Astrocyte (in vitro differentiated cells and primary cell): ENCODE measurements around the gene CTBP2. TPM values are rescaled to one million over a fixed set of nuclear protein-coding genes. Genes with fewer than 3 reads are reported as not detected.

Source experiments
- DNase-seq: peaks from one replicate; pipeline ENCODE4 v3.0.0-alpha.2; 2010; ENCODE audit warnings: low read depth
- FAIRE-seq: peaks from 2 replicates; lab custom pipeline; 2011; peaks lifted over from hg19 to GRCh38; lab: Jason Lieb, UNC
- H2AFZ ChIP-seq: 2 replicates; pipeline ENCODE4 v1.6.0; 2012; ENCODE audit warnings: low read depth, low read length, inconsistent platforms
- H3K27ac ChIP-seq: 2 replicates; pipeline ENCODE4 v1.5.1; 2011; ENCODE audit warnings: low read depth, low read length, inconsistent platforms
- H3K27me3 ChIP-seq: 2 replicates; pipeline ENCODE4 v1.6.0; 2011; ENCODE audit warnings: low read length, inconsistent platforms; ENCODE audit not compliant: insufficient read depth
- H3K36me3 ChIP-seq: 2 replicates; pipeline ENCODE4 v1.5.1; 2011; ENCODE audit warnings: low read length, inconsistent platforms; ENCODE audit not compliant: insufficient read depth
- H3K4me1 ChIP-seq: 2 replicates; pipeline ENCODE4 v1.5.1; 2011; ENCODE audit warnings: low read length, inconsistent platforms; ENCODE audit not compliant: insufficient read depth
- H3K4me2 ChIP-seq: 2 replicates; pipeline ENCODE4 v1.6.0; 2012; ENCODE audit warnings: low read length, inconsistent platforms
- H3K4me3 ChIP-seq: 2 replicates; pipeline ENCODE4 v1.5.1; 2011; ENCODE audit warnings: low read depth, mild to moderate bottlenecking, low read length, inconsistent platforms; ENCODE audit not compliant: insufficient read depth
- H3K79me2 ChIP-seq: 2 replicates; pipeline ENCODE4 v1.6.0; 2012; ENCODE audit warnings: mild to moderate bottlenecking, low read length, inconsistent platforms; ENCODE audit not compliant: insufficient read depth
- H3K9ac ChIP-seq: 2 replicates; pipeline ENCODE4 v1.6.0; 2012; ENCODE audit warnings: mild to moderate bottlenecking, low read length, inconsistent platforms
- H3K9me3 ChIP-seq: 2 replicates; pipeline ENCODE4 v1.5.1; 2012; ENCODE audit warnings: low read depth, mild to moderate bottlenecking, low read length, inconsistent platforms; ENCODE audit not compliant: insufficient read depth
- H4K20me1 ChIP-seq: 2 replicates; pipeline ENCODE4 v1.6.0; 2012; ENCODE audit warnings: low read length, inconsistent platforms; ENCODE audit not compliant: insufficient read depth
- H3K27ac Mint-ChIP-seq: one replicate; pipeline ENCODE4 v1.8.0; 2021; ENCODE audit warnings: mild to moderate bottlenecking, mixed read lengths; ENCODE audit not compliant: unreplicated experiment
- H3K27me3 Mint-ChIP-seq: one replicate; pipeline ENCODE4 v1.8.0; 2021; ENCODE audit warnings: low read depth, mixed read lengths; ENCODE audit not compliant: unreplicated experiment
- H3K36me3 Mint-ChIP-seq: one replicate; pipeline ENCODE4 v1.8.0; 2021; ENCODE audit warnings: low read depth, mixed read lengths; ENCODE audit not compliant: unreplicated experiment
- H3K4me1 Mint-ChIP-seq: one replicate; pipeline ENCODE4 v1.8.0; 2021; ENCODE audit warnings: low read depth, mixed read lengths; ENCODE audit not compliant: unreplicated experiment
- H3K4me3 Mint-ChIP-seq: one replicate; pipeline ENCODE4 v1.8.0; 2021; ENCODE audit warnings: mild to moderate bottlenecking, moderate library complexity, mixed read lengths; ENCODE audit not compliant: unreplicated experiment
- H3K9me3 Mint-ChIP-seq: one replicate; pipeline ENCODE4 v1.8.0; 2021; ENCODE audit warnings: mild to moderate bottlenecking, mixed read lengths; ENCODE audit not compliant: unreplicated experiment
- EZH2 ChIP-seq: IDR thresholded peaks from 2 replicates; pipeline ENCODE4 v1.6.1; 2012; ENCODE audit warnings: mild to moderate bottlenecking, low read length, inconsistent platforms; ENCODE audit not compliant: insufficient read depth
- total RNA-seq: library from RNA; stranded (reverse); gene quantifications from 2 replicates; pipeline ENCODE4 v1.2.1, GENCODE V29; 2021
- TF ChIP-seq, protein P1 (sequence below): IDR thresholded peaks from 2 replicates; pipeline ENCODE4 v1.5.1; 2011; ENCODE audit warnings: low read depth, mild to moderate bottlenecking, inconsistent platforms, low read length, moderate library complexity; ENCODE audit not compliant: insufficient read depth

CTBP2 gene
- total RNA-seq, 1 donor from 2014 or later = 109 TPM

DNA sequence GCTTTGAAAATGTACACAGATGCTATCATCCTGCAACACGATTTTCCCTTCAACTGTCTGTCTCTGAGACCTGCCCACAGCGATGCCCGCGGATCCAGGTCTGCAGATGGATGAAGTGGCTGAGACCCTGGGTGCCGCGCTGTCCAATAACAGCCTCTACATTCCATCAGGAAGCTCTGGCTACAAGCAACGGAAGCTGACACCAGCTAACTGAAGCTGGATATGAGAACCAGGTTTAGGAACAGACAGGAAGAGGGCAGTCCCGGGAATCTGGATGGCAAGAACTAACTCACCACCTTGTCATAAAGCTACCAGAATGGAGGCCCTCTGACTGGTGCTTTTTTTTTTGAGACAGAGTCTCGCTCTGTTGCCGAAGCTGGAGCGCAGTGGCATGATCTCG lies 32.3 kb upstream of the CTBP2 start:
- Mint-ChIP-seq H3K9me3 (no peaks in the 10 kb centered on the region), H3K27me3 (peaks cover 20% of the 10 kb centered on the region), H3K27ac (no peak overlapping the region), H3K36me3 (no peaks in the 10 kb centered on the region), H3K4me3 (no peak overlapping the region), H3K4me1 (no peaks in the 10 kb centered on the region)
- Histone ChIP-seq H4K20me1 (no peaks in the 10 kb centered on the region), H3K36me3 (no peaks in the 10 kb centered on the region), H3K4me2 (no peak overlapping the region), H2AFZ (no peak overlapping the region), H3K27ac (no peak overlapping the region), H3K4me1 (no peaks in the 10 kb centered on the region), H3K79me2 (no peaks in the 10 kb centered on the region), H3K9ac (no peak overlapping the region), H3K27me3 (no peaks in the 10 kb centered on the region), H3K4me3 (no peak overlapping the region), H3K9me3 (peaks cover 2% of the 10 kb centered on the region)
- no peak for TF ChIP-seq EZH2
- TF ChIP-seq, protein P1, sequence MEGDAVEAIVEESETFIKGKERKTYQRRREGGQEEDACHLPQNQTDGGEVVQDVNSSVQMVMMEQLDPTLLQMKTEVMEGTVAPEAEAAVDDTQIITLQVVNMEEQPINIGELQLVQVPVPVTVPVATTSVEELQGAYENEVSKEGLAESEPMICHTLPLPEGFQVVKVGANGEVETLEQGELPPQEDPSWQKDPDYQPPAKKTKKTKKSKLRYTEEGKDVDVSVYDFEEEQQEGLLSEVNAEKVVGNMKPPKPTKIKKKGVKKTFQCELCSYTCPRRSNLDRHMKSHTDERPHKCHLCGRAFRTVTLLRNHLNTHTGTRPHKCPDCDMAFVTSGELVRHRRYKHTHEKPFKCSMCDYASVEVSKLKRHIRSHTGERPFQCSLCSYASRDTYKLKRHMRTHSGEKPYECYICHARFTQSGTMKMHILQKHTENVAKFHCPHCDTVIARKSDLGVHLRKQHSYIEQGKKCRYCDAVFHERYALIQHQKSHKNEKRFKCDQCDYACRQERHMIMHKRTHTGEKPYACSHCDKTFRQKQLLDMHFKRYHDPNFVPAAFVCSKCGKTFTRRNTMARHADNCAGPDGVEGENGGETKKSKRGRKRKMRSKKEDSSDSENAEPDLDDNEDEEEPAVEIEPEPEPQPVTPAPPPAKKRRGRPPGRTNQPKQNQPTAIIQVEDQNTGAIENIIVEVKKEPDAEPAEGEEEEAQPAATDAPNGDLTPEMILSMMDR = no peak
- FAIRE-seq (no peak), DNase-seq (no peak)

DNA sequence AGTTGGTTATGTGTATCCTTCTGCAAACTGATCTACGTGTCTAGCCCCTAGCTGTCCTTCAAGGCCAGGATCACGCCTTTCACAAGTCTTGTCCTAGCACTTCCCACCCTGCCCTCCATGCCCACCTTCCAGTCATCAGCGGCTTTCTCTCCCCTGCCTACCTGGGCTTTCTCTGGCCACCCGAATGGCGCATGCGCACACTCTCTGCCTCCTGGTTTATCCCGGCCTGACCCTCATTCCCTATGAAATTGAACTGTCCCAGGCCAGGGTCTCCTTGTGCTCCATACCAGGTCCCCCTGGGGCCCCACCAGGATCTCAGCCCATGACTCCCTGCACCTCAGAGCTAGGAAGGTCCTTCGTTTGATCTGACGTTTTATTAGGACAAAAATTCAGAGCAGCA lies 31.6 kb upstream of the CTBP2 start:
- FAIRE-seq (no peak), DNase-seq (no peak)
- Mint-ChIP-seq H3K4me1 (no peaks in the 10 kb centered on the region), H3K9me3 (no peaks in the 10 kb centered on the region), H3K4me3 (no peak overlapping the region), H3K27me3 (peaks cover 24% of the 10 kb centered on the region), H3K36me3 (no peaks in the 10 kb centered on the region), H3K27ac (no peak overlapping the region)
- H3K4me1 ChIP-seq = no peaks in the 10 kb centered on the region
- no peaks in the 10 kb centered on the region for H3K79me2 ChIP-seq
- no peak overlapping the region for H3K9ac ChIP-seq
- no peaks in the 10 kb centered on the region for H3K36me3 ChIP-seq
- no peak overlapping the region for H3K4me2 ChIP-seq
- no peak overlapping the region for H3K4me3 ChIP-seq
- H2AFZ ChIP-seq = no peak overlapping the region
- H3K9me3 ChIP-seq = peaks cover 2% of the 10 kb centered on the region
- TF ChIP-seq EZH2 = no peak
- TF ChIP-seq, protein P1 = no peak
- no peak overlapping the region for H3K27ac ChIP-seq
- H3K27me3 ChIP-seq = no peaks in the 10 kb centered on the region
- no peaks in the 10 kb centered on the region for H4K20me1 ChIP-seq

DNA sequence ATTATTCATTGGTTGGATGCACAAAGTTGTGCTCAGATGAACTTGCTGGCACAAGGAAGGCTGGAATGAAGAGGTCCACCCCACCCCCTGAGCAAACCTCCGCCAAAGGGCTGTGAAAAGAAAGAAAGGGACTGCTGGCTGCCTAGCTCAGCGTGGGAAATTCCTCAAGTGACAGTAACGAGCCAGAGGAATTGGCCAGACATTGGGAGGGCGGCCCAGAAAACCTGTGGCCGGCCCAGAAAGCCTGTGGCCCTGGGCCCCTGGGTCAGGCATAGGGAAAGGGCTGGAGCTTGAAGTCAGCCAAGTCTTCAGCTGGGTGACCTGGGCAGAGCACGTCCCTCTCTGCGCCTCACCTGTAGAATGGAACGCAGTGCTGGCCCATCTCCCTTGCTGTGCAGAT lies 30.6 kb upstream of the CTBP2 start:
- H3K36me3 Mint-ChIP-seq = no peaks in the 10 kb centered on the region
- peaks cover 2% of the 10 kb centered on the region for H3K9me3 ChIP-seq
- H3K27me3 Mint-ChIP-seq = peaks cover 24% of the 10 kb centered on the region
- H2AFZ ChIP-seq = no peak overlapping the region
- H3K36me3 ChIP-seq = no peaks in the 10 kb centered on the region
- no peak overlapping the region for H3K4me3 ChIP-seq
- H3K9ac ChIP-seq = no peak overlapping the region
- H3K4me1 Mint-ChIP-seq = no peaks in the 10 kb centered on the region
- no peak overlapping the region for H3K4me3 Mint-ChIP-seq
- no peak overlapping the region for H3K27ac ChIP-seq
- no peaks in the 10 kb centered on the region for H4K20me1 ChIP-seq
- no peak overlapping the region for H3K4me2 ChIP-seq
- no peaks in the 10 kb centered on the region for H3K4me1 ChIP-seq
- H3K27me3 ChIP-seq = no peaks in the 10 kb centered on the region
- no peak for DNase-seq
- H3K27ac Mint-ChIP-seq = no peak overlapping the region
- H3K9me3 Mint-ChIP-seq = no peaks in the 10 kb centered on the region
- TF ChIP-seq EZH2 = no peak
- TF ChIP-seq, protein P1 = no peak
- no peaks in the 10 kb centered on the region for H3K79me2 ChIP-seq
- FAIRE-seq = no peak
